Measurements from ENCODE around the gene KCP. TPM values are rescaled to one million over a fixed set of nuclear protein-coding genes. Genes with fewer than 3 reads are reported as not detected.
A peak's percentile ranks its signal among the peaks of the same experiment; 100 is the strongest.

Gene KCP
- total RNA-seq, 1 donor from 2014 or later: 1.5 TPM

GRCh38 chr7:128875523-128875948 lies 35.0 kb downstream of the KCP start:
- TF ChIP-seq CTCF (IDR thresholded peaks at IDR 0.05): no peak
- Mint-ChIP-seq H3K4me1 (ENCODE audit: low read depth) (no peaks in the 10 kb centered on the region), H3K9me3 (ENCODE audit: low read depth) (no peaks in the 10 kb centered on the region), H3K4me3 (ENCODE audit: unreplicated experiment) (no peak overlapping the region), H3K27me3 (ENCODE audit: low read depth) (peaks cover 2% of the 10 kb centered on the region), H3K36me3 (ENCODE audit: low read depth) (no peaks in the 10 kb centered on the region), H3K27ac (ENCODE audit: unreplicated experiment) (no peak overlapping the region)
- peak; percentile 59 for DNase-seq (ENCODE audit: low spot score)

GRCh38 chr7:128874140-128875031 lies 36.1 kb downstream of the KCP start:
- Mint-ChIP-seq H3K4me1 (ENCODE audit: low read depth) (peaks cover 5% of the 10 kb centered on the region), H3K4me3 (ENCODE audit: unreplicated experiment) (no peak overlapping the region), H3K36me3 (ENCODE audit: low read depth) (no peaks in the 10 kb centered on the region), H3K27me3 (ENCODE audit: low read depth) (peaks cover 2% of the 10 kb centered on the region), H3K9me3 (ENCODE audit: low read depth) (no peaks in the 10 kb centered on the region), H3K27ac (ENCODE audit: unreplicated experiment) (no peak overlapping the region)
- DNase-seq (ENCODE audit: low spot score): no peak
- no peak for TF ChIP-seq CTCF (IDR thresholded peaks at IDR 0.05)

GRCh38 chr7:128873234-128873633 lies 37.3 kb downstream of the KCP start:
- no peaks in the 10 kb centered on the region for H3K36me3 Mint-ChIP-seq (ENCODE audit: low read depth)
- TF ChIP-seq CTCF (IDR thresholded peaks at IDR 0.05): no peak
- DNase-seq (ENCODE audit: low spot score): no peak
- H3K4me1 Mint-ChIP-seq (ENCODE audit: low read depth): peaks cover 9% of the 10 kb centered on the region
- H3K9me3 Mint-ChIP-seq (ENCODE audit: low read depth): no peaks in the 10 kb centered on the region
- H3K27ac Mint-ChIP-seq (ENCODE audit: unreplicated experiment): no peak overlapping the region
- no peak overlapping the region for H3K4me3 Mint-ChIP-seq (ENCODE audit: unreplicated experiment)
- H3K27me3 Mint-ChIP-seq (ENCODE audit: low read depth): peaks cover 2% of the 10 kb centered on the region

DNA sequence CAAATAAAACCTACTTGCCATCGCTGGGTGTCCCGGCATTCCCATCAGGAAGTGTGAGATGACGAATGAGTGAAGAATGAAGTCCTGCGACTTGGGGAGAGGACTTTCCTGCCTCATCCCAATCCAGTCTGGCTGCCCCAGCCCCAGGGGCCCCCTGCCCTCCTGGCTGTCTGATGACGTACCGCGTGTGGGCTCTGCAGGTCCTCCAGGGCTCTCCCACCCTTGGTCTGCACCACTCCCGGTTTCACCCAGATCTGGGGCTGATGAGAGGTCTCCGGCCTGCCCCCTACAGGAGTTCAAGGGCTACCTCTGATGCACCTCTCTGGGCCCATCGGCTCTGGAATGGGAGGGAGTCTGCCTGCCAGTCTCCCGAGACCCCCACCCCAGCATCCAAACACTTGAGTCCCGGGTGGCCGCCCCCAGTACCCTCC lies 38.1 kb downstream of the KCP start:
- peak; percentile 92 for DNase-seq (ENCODE audit: low spot score)
- Mint-ChIP-seq H3K36me3 (ENCODE audit: low read depth) (no peaks in the 10 kb centered on the region), H3K9me3 (ENCODE audit: low read depth) (no peaks in the 10 kb centered on the region), H3K27ac (ENCODE audit: unreplicated experiment) (no peak overlapping the region), H3K27me3 (ENCODE audit: low read depth) (peaks cover 2% of the 10 kb centered on the region), H3K4me3 (ENCODE audit: unreplicated experiment) (no peak overlapping the region), H3K4me1 (ENCODE audit: low read depth) (peaks cover 13% of the 10 kb centered on the region)
- TF ChIP-seq CTCF (IDR thresholded peaks at IDR 0.05): peak; percentile 37

GRCh38 chr7:128871050-128871449 lies 39.5 kb downstream of the KCP start:
- Mint-ChIP-seq H3K4me3 (ENCODE audit: unreplicated experiment) (no peak overlapping the region), H3K36me3 (ENCODE audit: low read depth) (peaks cover 2% of the 10 kb centered on the region), H3K27me3 (ENCODE audit: low read depth) (peaks cover 2% of the 10 kb centered on the region), H3K4me1 (ENCODE audit: low read depth) (peaks cover 17% of the 10 kb centered on the region), H3K9me3 (ENCODE audit: low read depth) (no peaks in the 10 kb centered on the region), H3K27ac (ENCODE audit: unreplicated experiment) (no peak overlapping the region)
- no peak for TF ChIP-seq CTCF (IDR thresholded peaks at IDR 0.05)
- peak; percentile 81 for DNase-seq (ENCODE audit: low spot score)

Measured in chondrocyte (in vitro differentiated cells).